Neuronal stem cell (in vitro differentiated cells): ENCODE measurements around the gene NUP160.
"Not testable (repeated sequence)": the region's sequence is repeated elsewhere in the genome, so short reads cannot be mapped to it uniquely, and the experiment has no call there.

Experiments
- DNase-seq: peaks from one replicate; pipeline ENCODE4 v3.0.0-alpha.2; 2013; ENCODE audit warnings: low spot score
- H2AFZ ChIP-seq: one replicate; pipeline ENCODE4 v1.6.1; 2013; ENCODE audit warnings: mild to moderate bottlenecking, low read length, inconsistent platforms
- H2AK5ac ChIP-seq: 2 replicates; pipeline ENCODE4 v1.6.1; 2013; ENCODE audit warnings: low read depth, mild to moderate bottlenecking, inconsistent platforms, low read length, moderate library complexity, mixed read lengths
- H2BK120ac ChIP-seq: 2 replicates; pipeline ENCODE4 v1.6.1; 2013; ENCODE audit warnings: low read depth, mild to moderate bottlenecking, inconsistent platforms, low read length, moderate library complexity, mixed read lengths
- H2BK12ac ChIP-seq: one replicate; pipeline ENCODE4 v1.6.1; 2013; ENCODE audit warnings: low read length, inconsistent platforms
- H2BK15ac ChIP-seq: 2 replicates; pipeline ENCODE4 v1.6.1; 2013; ENCODE audit warnings: mild to moderate bottlenecking, low read length, inconsistent platforms, mixed read lengths
- H2BK5ac ChIP-seq: one replicate; pipeline ENCODE4 v1.6.1; 2013; ENCODE audit warnings: inconsistent platforms, mild to moderate bottlenecking, low read length, moderate library complexity
- H3K14ac ChIP-seq: one replicate; pipeline ENCODE4 v1.6.1; 2013; ENCODE audit warnings: low read length, inconsistent platforms
- H3K18ac ChIP-seq: 2 replicates; pipeline ENCODE4 v1.6.1; 2013; ENCODE audit warnings: low read length, inconsistent platforms
- H3K23ac ChIP-seq: 2 replicates; pipeline ENCODE4 v1.6.1; 2013; ENCODE audit warnings: low read depth, mild to moderate bottlenecking, mixed read lengths, low read length, inconsistent platforms; ENCODE audit not compliant: poor library complexity
- H3K27ac ChIP-seq: replicated peaks from 3 replicates; pipeline ENCODE4 v1.5.1; 2013; ENCODE audit warnings: low read length, inconsistent platforms
- H3K27me3 ChIP-seq, 3 experiments: 2 replicates each; pipeline ENCODE4 v1.6.1; 2013; ENCODE audit warnings: low read length in 3 of 3, mild to moderate bottlenecking in 2 of 3, inconsistent platforms in 1 of 3, low read depth in 1 of 3, mixed read lengths in 1 of 3, moderate library complexity in 1 of 3; ENCODE audit not compliant: control insufficient read depth in 3 of 3, insufficient read depth in 3 of 3
- H3K36me3 ChIP-seq, 2 donors: replicated peaks in 1 of 2; 2 replicates each; pipeline ENCODE4 v1.6.1; 2013; ENCODE audit warnings: low read length in 2 of 2; ENCODE audit not compliant: control insufficient read depth in 2 of 2, insufficient read depth in 2 of 2
- H3K4ac ChIP-seq: 2 replicates; pipeline ENCODE4 v1.6.1; 2013; ENCODE audit warnings: inconsistent platforms, mild to moderate bottlenecking, low read length, moderate library complexity
- H3K4me1 ChIP-seq, 2 donors: 1 replicate in 1 of 2; 2 replicates in 1 of 2; pipeline ENCODE4 v1.6.1; 2013; ENCODE audit warnings: low read length in 2 of 2, low read depth in 1 of 2; ENCODE audit not compliant: control insufficient read depth in 2 of 2, insufficient read depth in 1 of 2
- H3K4me2 ChIP-seq: one replicate; pipeline ENCODE4 v1.6.1; 2013; ENCODE audit warnings: mild to moderate bottlenecking, low read length, inconsistent platforms; ENCODE audit not compliant: insufficient read depth, poor library complexity, severe bottlenecking
- H3K4me3 ChIP-seq, 2 donors: 2 replicates each; pipeline ENCODE4 v1.5.1; 2013; ENCODE audit warnings: low read length in 2 of 2, mild to moderate bottlenecking in 2 of 2, inconsistent platforms in 1 of 2, moderate library complexity in 1 of 2
- H3K79me1 ChIP-seq: one replicate; pipeline ENCODE4 v1.6.1; 2013; ENCODE audit warnings: low read depth, mild to moderate bottlenecking, inconsistent platforms, low read length, moderate library complexity
- H3K9ac ChIP-seq: one replicate; pipeline ENCODE4 v1.6.1; 2013; ENCODE audit warnings: mild to moderate bottlenecking, low read depth, low read length, inconsistent platforms; ENCODE audit not compliant: poor library complexity
- H3K9me3 ChIP-seq, 2 donors: replicated peaks in 1 of 2; 2 replicates each; pipeline versions ENCODE3 to v1.6.1; 2013; ENCODE audit warnings: low read length in 2 of 2, mild to moderate bottlenecking in 2 of 2, inconsistent platforms in 1 of 2, low read depth in 1 of 2, mixed read lengths in 1 of 2, moderate library complexity in 1 of 2; ENCODE audit not compliant: control insufficient read depth in 2 of 2, insufficient read depth in 1 of 2
- H4K8ac ChIP-seq: one replicate; pipeline ENCODE4 v1.6.1; 2013; ENCODE audit warnings: low read depth, mild to moderate bottlenecking, inconsistent platforms, low read length, moderate library complexity
- H4K91ac ChIP-seq: one replicate; pipeline ENCODE4 v1.6.1; 2013; ENCODE audit warnings: low read length, low read depth, mild to moderate bottlenecking, inconsistent platforms; ENCODE audit not compliant: poor library complexity
- WGBS, 2 donors: extraction: QIAGEN DNeasy Blood & Tissue Kit; methylation state at CpG; one replicate each; pipeline ENCODE4 v1.1.7; 2013; ENCODE audit warnings: missing lambda C conversion rate in 2 of 2, mixed read lengths in 1 of 2; ENCODE audit not compliant: insufficient read length in 2 of 2, insufficient replicate concordance in 1 of 2; ENCODE audit errors: extremely low coverage in 2 of 2; 5-methylcytosine and 5-hydroxymethylcytosine counted together

NUP160 gene

DNA sequence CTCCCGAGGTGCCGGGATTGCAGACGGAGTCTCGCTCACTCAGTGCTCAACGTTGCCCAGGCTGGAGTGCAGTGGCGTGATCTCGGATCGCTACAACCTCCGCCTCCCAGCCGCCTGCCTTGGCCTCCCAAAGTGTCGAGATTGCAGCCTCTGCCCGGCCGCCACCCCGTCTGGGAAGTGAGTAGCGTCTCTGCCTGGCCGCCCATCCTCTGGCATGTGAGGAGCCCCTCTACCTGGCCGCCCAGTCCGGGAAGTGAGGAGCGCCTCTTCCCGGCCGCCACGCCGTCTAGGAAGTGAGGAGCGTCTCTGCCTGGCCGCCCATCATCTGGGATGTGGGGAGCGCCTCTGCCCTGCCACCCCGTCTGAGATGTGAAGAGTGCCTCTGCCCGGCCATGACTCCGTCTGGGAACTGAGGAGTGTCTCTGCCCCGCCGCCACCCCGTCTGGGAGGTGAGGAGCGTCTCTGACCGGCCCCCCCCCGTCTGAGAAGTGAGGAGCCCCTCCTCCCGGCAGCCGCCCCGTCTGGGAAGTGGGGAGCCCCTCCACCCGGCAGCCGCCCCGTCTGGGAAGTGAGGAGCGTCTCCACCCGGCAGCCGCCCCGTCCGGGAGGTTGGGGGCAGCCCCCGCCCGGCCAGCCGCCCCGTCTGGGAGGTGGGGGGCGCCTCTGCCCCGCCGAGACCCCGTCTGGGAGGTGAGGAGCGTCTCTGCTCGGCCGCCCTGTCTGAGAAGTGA, 44.6 kb upstream of the NUP160 start:
- H3K4me2 ChIP-seq, H3K36me3 ChIP-seq, H3K79me1 ChIP-seq, H2BK5ac ChIP-seq, H2BK12ac ChIP-seq, H2AK5ac ChIP-seq, H2BK15ac ChIP-seq, H2BK120ac ChIP-seq, H3K4ac ChIP-seq, H3K23ac ChIP-seq, H3K18ac ChIP-seq, H3K27me3 ChIP-seq, H4K8ac ChIP-seq, H3K9me3 ChIP-seq, H3K9ac ChIP-seq, H3K4me3 ChIP-seq, H4K91ac ChIP-seq, DNase-seq, H3K14ac ChIP-seq, H3K4me1 ChIP-seq, H3K27ac ChIP-seq, H2AFZ ChIP-seq: not testable (repeated sequence)
- WGBS, 2 donors = no CpG with 5 or more reads among the region's 57 CpGs

DNA sequence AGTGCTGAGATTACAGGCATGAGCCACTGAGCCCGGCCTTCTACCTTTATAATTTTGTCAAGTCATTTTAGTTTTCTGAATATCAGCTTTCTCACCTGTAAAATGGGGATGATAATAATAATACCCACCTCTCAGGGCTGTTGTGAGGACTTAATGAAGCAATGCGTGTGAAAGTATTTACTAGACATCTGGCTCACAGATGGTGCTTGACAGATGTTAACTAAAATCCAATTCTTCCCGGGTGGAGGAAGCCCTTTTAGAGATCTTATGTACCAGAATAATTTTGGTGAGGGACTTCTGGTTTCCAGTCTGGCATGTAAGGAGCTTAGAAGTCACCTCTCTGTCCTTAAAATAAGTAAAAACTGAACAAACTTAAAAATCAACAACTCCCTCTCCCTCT, 43.7 kb upstream of the NUP160 start:
- Histone ChIP-seq H4K8ac (no peak overlapping the region), H3K9me3 (no peaks in the 10 kb centered on the region), H3K18ac (no peak overlapping the region), H4K91ac (no peak overlapping the region), H2BK12ac (no peak overlapping the region), H3K27me3 (peaks cover 0 to 10% (median 0%) of the 10 kb centered on the region in 3 experiments), H2BK120ac (no peak overlapping the region), H3K4me1 (no peaks in the 10 kb centered on the region), H2AK5ac (no peak overlapping the region), H2BK5ac (no peak overlapping the region), H3K23ac (no peak overlapping the region), H3K79me1 (no peaks in the 10 kb centered on the region), H3K4me3 (no peak overlapping the region), H2BK15ac (no peak overlapping the region), H3K27ac (no peak overlapping the region), H3K4me2 (no peak overlapping the region), H3K4ac (no peak overlapping the region), H3K14ac (no peak overlapping the region), H3K9ac (no peak overlapping the region), H3K36me3 (no peaks in the 10 kb centered on the region), H2AFZ (no peak overlapping the region)
- no CpG with 5 or more reads among the region's 3 CpGs for WGBS, 2 donors
- DNase-seq = no peak

DNA sequence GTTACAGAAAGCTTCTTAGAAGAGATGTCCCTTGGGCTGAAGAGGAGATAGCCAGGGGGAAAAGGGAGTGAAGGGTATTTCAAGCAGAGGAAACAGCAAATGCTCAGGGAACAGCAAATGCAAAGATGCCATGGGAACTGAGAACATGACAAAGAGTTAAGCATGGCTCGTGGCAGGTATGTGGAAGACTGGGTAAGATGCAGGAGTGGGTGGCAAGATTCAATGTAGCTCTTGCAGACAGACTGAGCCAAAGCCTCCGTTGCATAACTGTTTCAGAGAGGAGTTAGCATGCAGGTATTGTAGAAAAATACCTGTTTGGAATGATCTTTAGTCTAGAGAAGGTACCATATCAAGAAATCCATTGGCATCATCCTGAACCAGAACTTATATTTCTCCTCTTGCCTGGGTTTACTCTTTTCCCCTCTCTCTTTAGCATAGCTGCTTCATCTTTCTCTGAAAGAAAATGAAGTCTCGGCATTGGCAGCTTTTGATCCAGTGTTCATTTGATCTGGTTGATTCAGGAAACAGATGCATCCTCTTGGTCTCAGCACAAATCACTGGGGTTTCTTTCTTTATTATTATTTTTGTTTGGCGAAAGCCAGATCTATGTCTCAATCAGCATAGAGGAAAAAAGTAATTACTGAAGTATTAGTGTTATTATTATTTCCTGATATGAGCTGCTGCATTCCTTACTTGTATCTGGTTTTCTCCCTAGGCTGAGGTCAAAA, 41.7 kb upstream of the NUP160 start:
- H2BK5ac ChIP-seq = no peak overlapping the region
- H3K36me3 ChIP-seq = no peaks in the 10 kb centered on the region
- no peak overlapping the region for H3K27ac ChIP-seq
- H4K8ac ChIP-seq = no peak overlapping the region
- no peak overlapping the region for H3K4me3 ChIP-seq
- DNase-seq = no peak
- H2AK5ac ChIP-seq = no peak overlapping the region
- no peak overlapping the region for H4K91ac ChIP-seq
- H3K23ac ChIP-seq = no peak overlapping the region
- no peak overlapping the region for H2BK12ac ChIP-seq
- H3K14ac ChIP-seq = no peak overlapping the region
- H3K79me1 ChIP-seq = no peaks in the 10 kb centered on the region
- no peaks in the 10 kb centered on the region for H3K9me3 ChIP-seq
- no peak overlapping the region for H2BK15ac ChIP-seq
- H3K4me2 ChIP-seq = no peak overlapping the region
- no peak overlapping the region for H3K18ac ChIP-seq
- no peak overlapping the region for H2AFZ ChIP-seq
- no peak overlapping the region for H3K4ac ChIP-seq
- H3K4me1 ChIP-seq = no peaks in the 10 kb centered on the region
- H2BK120ac ChIP-seq = no peak overlapping the region
- H3K9ac ChIP-seq = no peak overlapping the region
- WGBS, 2 donors = no CpG with 5 or more reads among the region's 4 CpGs
- peaks cover 0 to 10% (median 0%) of the 10 kb centered on the region in 3 experiments for H3K27me3 ChIP-seq

- no peak for DNase-seq
- Histone ChIP-seq H2BK120ac (no peak overlapping the region), H3K4me2 (no peak overlapping the region), H3K9me3 (no peaks in the 10 kb centered on the region), H2BK12ac (no peak overlapping the region), H3K18ac (no peak overlapping the region), H3K27ac (no peak overlapping the region), H3K4me3 (no peak overlapping the region), H3K36me3 (no peaks in the 10 kb centered on the region), H3K14ac (no peak overlapping the region), H3K4me1 (no peaks in the 10 kb centered on the region), H3K79me1 (no peaks in the 10 kb centered on the region), H2BK5ac (no peak overlapping the region), H3K23ac (no peak overlapping the region), H3K27me3 (peaks cover 0 to 10% (median 0%) of the 10 kb centered on the region in 3 experiments), H2AK5ac (no peak overlapping the region), H4K8ac (no peak overlapping the region), H3K9ac (no peak overlapping the region), H3K4ac (no peak overlapping the region), H4K91ac (no peak overlapping the region), H2BK15ac (no peak overlapping the region), H2AFZ (no peak overlapping the region)
- no CpG with 5 or more reads among the region's 5 CpGs for WGBS, 2 donors
Measured at GRCh38 chr11:47887910-47888569, 39.9 kb upstream of the NUP160 start.
